ENCODE data around the gene RAB40B. TPM values are rescaled to one million over a fixed set of nuclear protein-coding genes. Genes with fewer than 3 reads are reported as not detected.

RAB40B gene
- total and polyA plus RNA-seq, 2 donors (not counting 1 experiment from before 2014, with no cell fraction given), result 4.7 to 8.0 TPM

- no peaks in the 10 kb centered on the region for H3K27me3 Mint-ChIP-seq
- H3K9ac ChIP-seq (ENCODE audit: low read length), result no peak overlapping the region
- H3K79me2 ChIP-seq (ENCODE audit: control insufficient read depth, insufficient read depth, low read length), result no peaks in the 10 kb centered on the region
- DNase-seq, result no peak
- ChIA-PET POLR2A (no interaction called here), CTCF (no interaction called here)
- no peak for ATAC-seq (ENCODE audit: low read depth)
- H3K4me1 ChIP-seq (ENCODE audit: control insufficient read depth in 2 of 2, insufficient read depth in 2 of 2, low read length in 2 of 2), result no peaks in the 10 kb centered on the region
- H3K4me3 ChIP-seq (ENCODE audit: control extremely low read depth in 1 of 5, extremely low read depth in 1 of 5, insufficient read depth in 1 of 5, low read depth in 2 of 5, low read length in 4 of 5), result no peak overlapping the region
- intact Hi-C loops (cut with micrococcal nuclease), result no loop called here
- H4K20me1 ChIP-seq (ENCODE audit: control insufficient read depth, insufficient read depth, low read length, poor library complexity, severe bottlenecking), result no peaks in the 10 kb centered on the region
- no peak overlapping the region for H3K4me3 Mint-ChIP-seq
- no peaks in the 10 kb centered on the region for H3K4me1 Mint-ChIP-seq
- H3K9me3 ChIP-seq (ENCODE audit: control extremely low read depth in 1 of 3, control insufficient read depth in 2 of 3, insufficient read depth in 1 of 3, low read length in 2 of 3), result peaks cover 0 to 16% (median 12%) of the 10 kb centered on the region in 3 donors
- TF ChIP-seq EZH2 (IDR thresholded peaks at IDR 0.05; ENCODE audit: borderline replicate concordance, insufficient read depth, low read depth, low read length, poor library complexity, severe bottlenecking), result no peak
- no peak for TF ChIP-seq CTCF (IDR thresholded peaks at IDR 0.05)
- no peak overlapping the region for H3K4me2 ChIP-seq (replicated peaks; ENCODE audit: low read depth, low read length, poor library complexity, severe bottlenecking)
- H3K27ac Mint-ChIP-seq, result no peak overlapping the region
- H3K27me3 ChIP-seq (replicated peaks in 1 of 4; ENCODE audit: control extremely low read depth in 1 of 4, control insufficient read depth in 3 of 4, insufficient read depth in 4 of 4, low read length in 3 of 4), result no peaks in the 10 kb centered on the region
- H3K27ac ChIP-seq (ENCODE audit: low read length in 2 of 2), result no peak overlapping the region
- H3K36me3 ChIP-seq (replicated peaks in 1 of 2; ENCODE audit: control extremely low read depth in 1 of 2, control insufficient read depth in 1 of 2, extremely low read depth in 1 of 2, insufficient read depth in 2 of 2, low read length in 1 of 2), result no peaks in the 10 kb centered on the region
- 96% methylated on average over 8 of the region's 13 CpGs for WGBS (ENCODE audit: insufficient coverage)
- H3K9me3 Mint-ChIP-seq (ENCODE audit: insufficient read depth), result no peaks in the 10 kb centered on the region
- no peak overlapping the region for H2AFZ ChIP-seq (ENCODE audit: insufficient read depth, low read depth, low read length, poor library complexity, severe bottlenecking)
Measured at GRCh38 chr17:82684228-82684841, 14.2 kb downstream of the RAB40B start.

- 83% methylated on average over 1 of the region's 1 CpG for WGBS (ENCODE audit: insufficient coverage)
- peaks cover 0 to 16% (median 12%) of the 10 kb centered on the region in 3 donors for H3K9me3 ChIP-seq (ENCODE audit: control extremely low read depth in 1 of 3, control insufficient read depth in 2 of 3, insufficient read depth in 1 of 3, low read length in 2 of 3)
- H3K79me2 ChIP-seq (ENCODE audit: control insufficient read depth, insufficient read depth, low read length), result no peaks in the 10 kb centered on the region
- no peak overlapping the region for H3K27ac ChIP-seq (ENCODE audit: low read length in 2 of 2)
- ATAC-seq (ENCODE audit: low read depth) (no peak), DNase-seq (no peak)
- TF ChIP-seq EZH2 (IDR thresholded peaks at IDR 0.05; ENCODE audit: borderline replicate concordance, insufficient read depth, low read depth, low read length, poor library complexity, severe bottlenecking), result no peak
- TF ChIP-seq CTCF (IDR thresholded peaks at IDR 0.05), result no peak
- H3K36me3 ChIP-seq (replicated peaks in 1 of 2; ENCODE audit: control extremely low read depth in 1 of 2, control insufficient read depth in 1 of 2, extremely low read depth in 1 of 2, insufficient read depth in 2 of 2, low read length in 1 of 2), result no peaks in the 10 kb centered on the region
- H3K4me1 ChIP-seq (ENCODE audit: control insufficient read depth in 2 of 2, insufficient read depth in 2 of 2, low read length in 2 of 2), result no peaks in the 10 kb centered on the region
- H3K4me1 Mint-ChIP-seq, result no peaks in the 10 kb centered on the region
- H2AFZ ChIP-seq (ENCODE audit: insufficient read depth, low read depth, low read length, poor library complexity, severe bottlenecking), result no peak overlapping the region
- H3K9ac ChIP-seq (ENCODE audit: low read length), result no peak overlapping the region
- H4K20me1 ChIP-seq (ENCODE audit: control insufficient read depth, insufficient read depth, low read length, poor library complexity, severe bottlenecking), result no peaks in the 10 kb centered on the region
- H3K4me3 Mint-ChIP-seq, result no peak overlapping the region
- no peak overlapping the region for H3K4me3 ChIP-seq (ENCODE audit: control extremely low read depth in 1 of 5, extremely low read depth in 1 of 5, insufficient read depth in 1 of 5, low read depth in 2 of 5, low read length in 4 of 5)
- intact Hi-C loops (cut with micrococcal nuclease), result no loop called here
- ChIA-PET CTCF (no interaction called here), POLR2A (no interaction called here)
- no peak overlapping the region for H3K4me2 ChIP-seq (replicated peaks; ENCODE audit: low read depth, low read length, poor library complexity, severe bottlenecking)
- no peaks in the 10 kb centered on the region for H3K27me3 Mint-ChIP-seq
- H3K9me3 Mint-ChIP-seq (ENCODE audit: insufficient read depth), result no peaks in the 10 kb centered on the region
- no peak overlapping the region for H3K27ac Mint-ChIP-seq
- no peaks in the 10 kb centered on the region for H3K27me3 ChIP-seq (replicated peaks in 1 of 4; ENCODE audit: control extremely low read depth in 1 of 4, control insufficient read depth in 3 of 4, insufficient read depth in 4 of 4, low read length in 3 of 4)
Measured at GRCh38 chr17:82683534-82683933, 15.0 kb downstream of the RAB40B start.

Measured in B cell (primary cell).